ENCODE results near the gene AFAP1L2. TPM values are rescaled to one million over a fixed set of nuclear protein-coding genes. Genes with fewer than 3 reads are reported as not detected.

The AFAP1L2 gene
- total RNA-seq, 1 experiment from 2014 or later: 170 TPM

GRCh38 chr10:114436941-114437340 is 32.6 kb upstream of the AFAP1L2 start:
- Histone ChIP-seq H3K27me3 (ENCODE audit: control insufficient read depth, insufficient read depth, low read length) (no peaks in the 10 kb centered on the region), H3K4me1 (ENCODE audit: control insufficient read depth, insufficient read depth, low read length) (peaks cover 4% of the 10 kb centered on the region; the same call in 1 of the 2 replicates), H3K36me3 (ENCODE audit: control insufficient read depth, insufficient read depth, low read length) (peaks cover 30% of the 10 kb centered on the region), H3K4me3 (ENCODE audit: low read depth in 2 of 2, low read length in 2 of 2) (no peak overlapping the region), H3K27ac (ENCODE audit: low read length) (0 out of 2 replicates have a peak overlapping the region, but pooled peaks have one; percentile 4), H3K9me3 (ENCODE audit: control insufficient read depth, insufficient read depth, low read depth, low read length) (no peaks in the 10 kb centered on the region)
- ChIA-PET POLR2A (no interaction called here), CTCF (interaction anchor here (0.6 to 0.7 kb wide), 3 partner anchors 34 to 722 kb away, joined by 5 to 15 read pairs (median 6); no protein-coding TSS in a partner anchor)
- no TSS peak for BruUV-seq (replicated peaks)
- ATAC-seq (no peak), DNase-seq (ENCODE audit: low read depth, low spot score) (no peak)
- in situ Hi-C loops (cut with HindIII; ENCODE audit: low pct_unique_long_range_greater_than_20kb, low sequenced_read_pairs) (no loop called here), intact Hi-C loops (cut with micrococcal nuclease; ENCODE audit: unreplicated experiment) (loop anchor here (1.0 kb wide), 1 partner anchor 133 kb away; no protein-coding TSS in a partner anchor)
- TF ChIP-seq, protein P1, sequence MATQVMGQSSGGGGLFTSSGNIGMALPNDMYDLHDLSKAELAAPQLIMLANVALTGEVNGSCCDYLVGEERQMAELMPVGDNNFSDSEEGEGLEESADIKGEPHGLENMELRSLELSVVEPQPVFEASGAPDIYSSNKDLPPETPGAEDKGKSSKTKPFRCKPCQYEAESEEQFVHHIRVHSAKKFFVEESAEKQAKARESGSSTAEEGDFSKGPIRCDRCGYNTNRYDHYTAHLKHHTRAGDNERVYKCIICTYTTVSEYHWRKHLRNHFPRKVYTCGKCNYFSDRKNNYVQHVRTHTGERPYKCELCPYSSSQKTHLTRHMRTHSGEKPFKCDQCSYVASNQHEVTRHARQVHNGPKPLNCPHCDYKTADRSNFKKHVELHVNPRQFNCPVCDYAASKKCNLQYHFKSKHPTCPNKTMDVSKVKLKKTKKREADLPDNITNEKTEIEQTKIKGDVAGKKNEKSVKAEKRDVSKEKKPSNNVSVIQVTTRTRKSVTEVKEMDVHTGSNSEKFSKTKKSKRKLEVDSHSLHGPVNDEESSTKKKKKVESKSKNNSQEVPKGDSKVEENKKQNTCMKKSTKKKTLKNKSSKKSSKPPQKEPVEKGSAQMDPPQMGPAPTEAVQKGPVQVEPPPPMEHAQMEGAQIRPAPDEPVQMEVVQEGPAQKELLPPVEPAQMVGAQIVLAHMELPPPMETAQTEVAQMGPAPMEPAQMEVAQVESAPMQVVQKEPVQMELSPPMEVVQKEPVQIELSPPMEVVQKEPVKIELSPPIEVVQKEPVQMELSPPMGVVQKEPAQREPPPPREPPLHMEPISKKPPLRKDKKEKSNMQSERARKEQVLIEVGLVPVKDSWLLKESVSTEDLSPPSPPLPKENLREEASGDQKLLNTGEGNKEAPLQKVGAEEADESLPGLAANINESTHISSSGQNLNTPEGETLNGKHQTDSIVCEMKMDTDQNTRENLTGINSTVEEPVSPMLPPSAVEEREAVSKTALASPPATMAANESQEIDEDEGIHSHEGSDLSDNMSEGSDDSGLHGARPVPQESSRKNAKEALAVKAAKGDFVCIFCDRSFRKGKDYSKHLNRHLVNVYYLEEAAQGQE (IDR thresholded peaks at IDR 0.05; ENCODE audit: insufficient read depth in 1 of 2, low read depth in 2 of 2, low read length in 1 of 2): no peak
- TF ChIP-seq SIN3A (IDR thresholded peaks at IDR 0.05; ENCODE audit: borderline replicate concordance, insufficient read depth, low read depth, low read length) (no peak), POLR2AphosphoS5 (IDR thresholded peaks at IDR 0.05; ENCODE audit: low read depth, low read length) (no peak), TCF7L2 (IDR thresholded peaks at IDR 0.05; ENCODE audit: low read depth, low read length) (no peak), CTCF (IDR thresholded peaks at IDR 0.05) (no peak)

DNA sequence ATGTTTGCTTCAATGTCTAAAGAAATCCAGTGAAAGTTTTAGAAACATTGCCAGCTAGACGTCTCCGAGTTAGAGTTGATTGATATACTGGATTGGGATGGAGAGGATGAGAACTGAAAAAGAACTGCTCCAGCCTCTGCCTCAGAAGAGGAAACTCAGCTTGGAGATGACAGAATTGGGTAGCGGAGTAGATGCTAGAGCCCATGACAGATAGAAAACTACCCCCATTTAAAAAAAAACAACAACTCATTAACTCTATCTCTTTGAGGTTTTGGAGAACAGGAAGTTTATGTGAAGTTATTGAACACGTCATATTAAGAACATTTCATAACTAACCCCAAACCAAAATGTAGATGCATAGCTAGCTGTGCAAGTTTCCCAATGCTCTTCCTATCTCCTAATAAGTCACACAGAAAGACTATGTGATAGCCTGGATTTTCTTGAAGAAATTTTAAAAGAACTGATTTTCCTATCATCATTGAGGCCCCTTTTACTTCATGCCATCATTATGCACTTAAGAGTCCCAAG is 28.3 kb upstream of the AFAP1L2 start:
- CTCF ChIA-PET: interaction anchor here (0.6 kb wide), 1 partner anchor 193 kb away, joined by 7 read pairs; no protein-coding TSS in a partner anchor
- H3K27ac ChIP-seq (ENCODE audit: low read length): no peak overlapping the region
- no peak for DNase-seq (ENCODE audit: low read depth, low spot score)
- H3K4me1 ChIP-seq (ENCODE audit: control insufficient read depth, insufficient read depth, low read length): peaks cover 20% of the 10 kb centered on the region
- no peaks in the 10 kb centered on the region for H3K27me3 ChIP-seq (ENCODE audit: control insufficient read depth, insufficient read depth, low read length)
- ATAC-seq: no peak
- POLR2A ChIA-PET: no interaction called here
- H3K4me3 ChIP-seq (ENCODE audit: low read depth in 2 of 2, low read length in 2 of 2): no peak overlapping the region
- intact Hi-C loops (cut with micrococcal nuclease; ENCODE audit: unreplicated experiment) (no loop called here), in situ Hi-C loops (cut with HindIII; ENCODE audit: low pct_unique_long_range_greater_than_20kb, low sequenced_read_pairs) (no loop called here)
- TF ChIP-seq CTCF (IDR thresholded peaks at IDR 0.05) (no peak), TCF7L2 (IDR thresholded peaks at IDR 0.05; ENCODE audit: low read depth, low read length) (no peak), POLR2AphosphoS5 (IDR thresholded peaks at IDR 0.05; ENCODE audit: low read depth, low read length) (no peak), SIN3A (IDR thresholded peaks at IDR 0.05; ENCODE audit: borderline replicate concordance, insufficient read depth, low read depth, low read length) (no peak)
- TF ChIP-seq, protein P1 (IDR thresholded peaks at IDR 0.05; ENCODE audit: insufficient read depth in 1 of 2, low read depth in 2 of 2, low read length in 1 of 2): no peak
- H3K36me3 ChIP-seq (ENCODE audit: control insufficient read depth, insufficient read depth, low read length): peaks cover 10% of the 10 kb centered on the region; the same call in 1 of the 2 replicates
- no TSS peak for BruUV-seq (replicated peaks)
- no peaks in the 10 kb centered on the region for H3K9me3 ChIP-seq (ENCODE audit: control insufficient read depth, insufficient read depth, low read depth, low read length)

Data from Panc1 (cell line).